GM12878 (cell line): ENCODE measurements around the gene RPLP2.

Experiments
- BRCA1 ChIP-seq: IDR thresholded peaks from 2 replicates; pipeline ENCODE4 v1.6.1; 2011; ENCODE audit warnings: low read depth, low read length, improper control_type of control experiment
- IKZF1 ChIP-seq: fragments of 450-650 bp; conservative IDR thresholded peaks from 2 replicates; pipeline ENCODE4 v1.6.1; 2017; ENCODE audit warnings: antibody characterized with exemption, mild to moderate bottlenecking
- TF ChIP-seq, protein P1 (sequence below): IDR thresholded peaks from 2 replicates; pipeline ENCODE4 v1.6.1; 2011; ENCODE audit warnings: borderline replicate concordance, low read depth, mild to moderate bottlenecking, moderate library complexity, mixed read lengths, low read length; ENCODE audit not compliant: insufficient read depth; ENCODE audit errors: extremely low read length

DNA sequence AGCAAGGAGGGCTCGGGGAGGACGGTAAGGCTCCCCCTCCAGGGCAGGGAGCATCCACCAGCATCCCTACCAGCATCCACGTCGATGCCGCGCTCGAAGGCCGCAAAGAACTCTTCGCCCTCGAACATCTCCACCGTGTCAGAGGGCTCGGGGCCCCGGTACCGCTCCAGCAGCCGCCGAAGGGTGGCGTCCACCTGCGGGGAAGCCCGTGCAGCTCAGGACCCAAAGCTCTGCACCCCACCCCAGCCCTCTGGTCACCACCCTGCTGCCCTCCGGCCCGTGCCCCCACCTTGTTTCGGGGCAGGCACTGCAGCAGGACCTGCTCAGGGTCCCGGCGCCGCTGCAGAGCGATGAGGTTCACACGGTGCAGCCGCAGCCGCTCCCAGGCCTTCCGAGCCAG lies 9.3 kb upstream of the RPLP2 start:
- TF ChIP-seq BRCA1 (no peak), IKZF1 (no peak)
- TF ChIP-seq, protein P1, sequence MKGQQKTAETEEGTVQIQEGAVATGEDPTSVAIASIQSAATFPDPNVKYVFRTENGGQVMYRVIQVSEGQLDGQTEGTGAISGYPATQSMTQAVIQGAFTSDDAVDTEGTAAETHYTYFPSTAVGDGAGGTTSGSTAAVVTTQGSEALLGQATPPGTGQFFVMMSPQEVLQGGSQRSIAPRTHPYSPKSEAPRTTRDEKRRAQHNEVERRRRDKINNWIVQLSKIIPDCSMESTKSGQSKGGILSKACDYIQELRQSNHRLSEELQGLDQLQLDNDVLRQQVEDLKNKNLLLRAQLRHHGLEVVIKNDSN, result no peak
